HUES64 (cell line): ENCODE data around the gene LDLRAD4.

Source experiments
- H3K27ac ChIP-seq: 2 replicates; pipeline ENCODE4 v1.7.0; 2013; ENCODE audit warnings: low read depth, low read length, inconsistent platforms
- H3K27me3 ChIP-seq: 2 replicates; pipeline ENCODE4 v1.6.1; 2013; ENCODE audit warnings: mild to moderate bottlenecking, low read length; ENCODE audit not compliant: insufficient read depth
- H3K36me3 ChIP-seq: 2 replicates; pipeline ENCODE4 v1.6.1; 2013; ENCODE audit warnings: mild to moderate bottlenecking, low read length; ENCODE audit not compliant: insufficient read depth
- H3K4me1 ChIP-seq: 2 replicates; pipeline ENCODE4 v1.6.1; 2013; ENCODE audit warnings: mild to moderate bottlenecking, low read length, moderate library complexity; ENCODE audit not compliant: insufficient read depth
- H3K4me3 ChIP-seq: 2 replicates; pipeline ENCODE4 v1.5.1; 2013; ENCODE audit warnings: mild to moderate bottlenecking, low read length, moderate library complexity
- H3K9ac ChIP-seq: 2 replicates; pipeline ENCODE4 v1.6.1; 2013; ENCODE audit warnings: mild to moderate bottlenecking, low read depth, low read length
- H3K9me3 ChIP-seq: 2 replicates; pipeline ENCODE4 v1.6.1; 2013; ENCODE audit warnings: low read depth, low read length; ENCODE audit not compliant: insufficient read depth
- WGBS: fragments of 150-250, 120-280 bp; methylation state at CpG from one replicate; pipeline ENCODE4 v1.1.7; 2013; ENCODE audit warnings: missing lambda C conversion rate; 5-methylcytosine and 5-hydroxymethylcytosine counted together

LDLRAD4 gene

GRCh38 chr18:13440277-13441248 lies 222.0 kb downstream of the LDLRAD4 start:
- WGBS, result 91% methylated on average over 25 of the region's 25 CpGs
- Histone ChIP-seq H3K9ac (no peak overlapping the region), H3K4me3 (no peak overlapping the region)

GRCh38 chr18:13441736-13442135 lies 223.2 kb downstream of the LDLRAD4 start:
- Histone ChIP-seq H3K27me3 (peaks cover 7% of the 10 kb centered on the region; the same call in 1 of the 2 replicates), H3K27ac (no peak overlapping the region)
- WGBS, result 88% methylated on average over 3 of the region's 3 CpGs

More at GRCh38 chr18:13440277-13441248, 222.0 kb downstream of the LDLRAD4 start:
- no peaks in the 10 kb centered on the region for H3K27me3 ChIP-seq
- H3K4me1 ChIP-seq, result peaks cover 6% of the 10 kb centered on the region; the same call in 1 of the 2 replicates
- H3K9me3 ChIP-seq, result no peaks in the 10 kb centered on the region
- H3K27ac ChIP-seq, result no peak overlapping the region
- H3K36me3 ChIP-seq, result no peaks in the 10 kb centered on the region

GRCh38 chr18:13442451-13442850 lies 223.9 kb downstream of the LDLRAD4 start:
- Histone ChIP-seq H3K4me1 (peaks cover 17% of the 10 kb centered on the region), H3K9me3 (no peaks in the 10 kb centered on the region), H3K9ac (no peak overlapping the region), H3K27me3 (peaks cover 10% of the 10 kb centered on the region; the same call in 1 of the 2 replicates), H3K27ac (no peak overlapping the region), H3K4me3 (no peak overlapping the region), H3K36me3 (no peaks in the 10 kb centered on the region)
- 92% methylated on average over 17 of the region's 17 CpGs for WGBS

More at GRCh38 chr18:13441736-13442135, 223.2 kb downstream of the LDLRAD4 start:
- H3K9ac ChIP-seq, result no peak overlapping the region
- peaks cover 11% of the 10 kb centered on the region for H3K4me1 ChIP-seq
- H3K9me3 ChIP-seq, result no peaks in the 10 kb centered on the region
- no peaks in the 10 kb centered on the region for H3K36me3 ChIP-seq
- H3K4me3 ChIP-seq, result no peak overlapping the region

GRCh38 chr18:13443552-13443951 lies 225.0 kb downstream of the LDLRAD4 start:
- no peaks in the 10 kb centered on the region for H3K9me3 ChIP-seq
- no peaks in the 10 kb centered on the region for H3K36me3 ChIP-seq
- H3K4me1 ChIP-seq, result peaks cover 24% of the 10 kb centered on the region
- H3K9ac ChIP-seq, result no peak overlapping the region
- no peak overlapping the region for H3K27ac ChIP-seq
- 50% methylated on average over 14 of the region's 14 CpGs for WGBS
- peaks cover 21% of the 10 kb centered on the region; the same call in 1 of the 2 replicates for H3K27me3 ChIP-seq
- no peak overlapping the region for H3K4me3 ChIP-seq

- Histone ChIP-seq H3K9ac (no peak overlapping the region), H3K27me3 (peaks cover 31% of the 10 kb centered on the region; the same call in 1 of the 2 replicates), H3K4me1 (peaks cover 22% of the 10 kb centered on the region), H3K9me3 (no peaks in the 10 kb centered on the region), H3K36me3 (no peaks in the 10 kb centered on the region), H3K4me3 (no peak overlapping the region), H3K27ac (no peak overlapping the region)
- 90% methylated on average over 6 of the region's 8 CpGs for WGBS
Measured at GRCh38 chr18:13444430-13445240, 226.1 kb downstream of the LDLRAD4 start.

- Histone ChIP-seq H3K36me3 (no peaks in the 10 kb centered on the region), H3K9me3 (no peaks in the 10 kb centered on the region), H3K27me3 (peaks cover 35% of the 10 kb centered on the region; the same call in 1 of the 2 replicates), H3K4me3 (no peak overlapping the region), H3K9ac (no peak overlapping the region), H3K4me1 (peaks cover 22% of the 10 kb centered on the region), H3K27ac (no peak overlapping the region)
- WGBS, result 69% methylated on average over 6 of the region's 6 CpGs
Measured at GRCh38 chr18:13445241-13445897, 226.8 kb downstream of the LDLRAD4 start.

- Histone ChIP-seq H3K27me3 (peaks cover 35% of the 10 kb centered on the region; the same call in 1 of the 2 replicates), H3K27ac (no peak overlapping the region), H3K9me3 (no peaks in the 10 kb centered on the region), H3K36me3 (no peaks in the 10 kb centered on the region), H3K9ac (no peak overlapping the region), H3K4me3 (no peak overlapping the region), H3K4me1 (peaks cover 22% of the 10 kb centered on the region)
- 78% methylated on average over 5 of the region's 6 CpGs for WGBS
Measured at GRCh38 chr18:13446024-13446423, 227.5 kb downstream of the LDLRAD4 start.

GRCh38 chr18:13446610-13447461 lies 228.3 kb downstream of the LDLRAD4 start:
- Histone ChIP-seq H3K27ac (no peak overlapping the region), H3K4me3 (0 out of 2 replicates have a peak overlapping the region, but pooled peaks have one; percentile 1)

GRCh38 chr18:13447621-13448334 lies 229.2 kb downstream of the LDLRAD4 start:
- Histone ChIP-seq H3K9me3 (no peaks in the 10 kb centered on the region), H3K4me3 (0 out of 2 replicates have a peak overlapping the region, but pooled peaks have one; percentile 1), H3K9ac (no peak overlapping the region), H3K36me3 (no peaks in the 10 kb centered on the region), H3K4me1 (peaks cover 38% of the 10 kb centered on the region), H3K27ac (no peak overlapping the region), H3K27me3 (peaks cover 43% of the 10 kb centered on the region; the same call in 1 of the 2 replicates)
- 18% methylated on average over 22 of the region's 22 CpGs for WGBS

More at GRCh38 chr18:13446610-13447461, 228.3 kb downstream of the LDLRAD4 start:
- Histone ChIP-seq H3K9ac (no peak overlapping the region), H3K27me3 (peaks cover 35% of the 10 kb centered on the region; the same call in 1 of the 2 replicates), H3K9me3 (no peaks in the 10 kb centered on the region), H3K4me1 (peaks cover 29% of the 10 kb centered on the region), H3K36me3 (no peaks in the 10 kb centered on the region)
- 6% methylated on average over 21 of the region's 22 CpGs for WGBS
